PC-9 (cell line): ENCODE measurements around the gene SEMA6A. TPM values are rescaled to one million over a fixed set of nuclear protein-coding genes. Genes with fewer than 3 reads are reported as not detected.

Source experiments
- BruUV-seq: library from RNA; stranded (reverse); fragments of 400-500 nt; replicated peaks from 2 replicates; lab custom pipeline; 2021; lab: Mats Ljungman, UMichigan
- CTCF ChIA-PET: fragments of 300-600 bp; sonication (Branson Sonifier 250); formaldehyde crosslinking; loops from one replicate; lab custom pipeline; 2022; ENCODE audit warnings: antibody characterized with exemption; lab: Charles Lee
- POLR2A ChIA-PET: fragments of 300-600 bp; sonication (Branson Sonifier 250); formaldehyde crosslinking; loops from one replicate; lab custom pipeline; 2022; ENCODE audit warnings: antibody characterized with exemption; ENCODE audit not compliant: unreplicated experiment; lab: Charles Lee
- DNase-seq, 2 experiments: peaks; one replicate each; pipeline versions ENCODE4 v3.0.0 to v3.0.0-alpha.2; 2015 to 2022; ENCODE audit warnings: mixed read lengths in 1 of 2
- H2AFZ ChIP-seq: fragments of 200-600 bp; sonication (generic); 2 replicates; pipeline ENCODE4 v1.8.1; 2017; ENCODE audit warnings: antibody characterized with exemption
- H3F3A ChIP-seq: fragments of 200-600 bp; sonication (generic); 2 replicates; pipeline ENCODE4 v1.8.1; 2017; ENCODE audit warnings: antibody characterized with exemption, mild to moderate bottlenecking, low read depth; ENCODE audit not compliant: insufficient read depth
- H3K27ac ChIP-seq: fragments of 200-600 bp; sonication (generic); 2 replicates; pipeline ENCODE4 v1.6.1; 2016; ENCODE audit warnings: mixed run types
- H3K27me3 ChIP-seq: fragments of 200-600 bp; sonication (generic); 2 replicates; pipeline ENCODE4 v1.6.1; 2016; ENCODE audit warnings: low read depth, mixed run types; ENCODE audit not compliant: insufficient read depth
- H3K36me3 ChIP-seq: fragments of 200-600 bp; sonication (generic); 2 replicates; pipeline ENCODE4 v1.6.1; 2016; ENCODE audit warnings: low read depth, mixed run types
- H3K4me1 ChIP-seq: fragments of 200-600 bp; sonication (generic); replicated peaks from 2 replicates; pipeline ENCODE4 v1.6.1; 2016; ENCODE audit warnings: mixed run types; ENCODE audit not compliant: insufficient read depth
- H3K4me2 ChIP-seq: fragments of 200-600 bp; sonication (generic); 2 replicates; pipeline ENCODE4 v1.6.1; 2017; ENCODE audit warnings: mixed run types
- H3K4me3 ChIP-seq: fragments of 200-600 bp; sonication (generic); 2 replicates; pipeline ENCODE4 v1.6.1; 2016; ENCODE audit warnings: mixed run types
- H3K79me2 ChIP-seq: fragments of 200-600 bp; sonication (generic); 2 replicates; pipeline ENCODE4 v1.6.1; 2017; ENCODE audit warnings: low read depth, mixed run types
- H3K9me2 ChIP-seq: fragments of 200-600 bp; sonication (generic); 2 replicates; pipeline ENCODE4 v1.8.1; 2017; ENCODE audit warnings: mild to moderate bottlenecking; ENCODE audit not compliant: insufficient read depth
- H3K9me3 ChIP-seq: fragments of 200-600 bp; sonication (generic); 2 replicates; pipeline ENCODE4 v1.8.1; 2016; ENCODE audit warnings: low read depth; ENCODE audit not compliant: insufficient read depth
- H4K20me1 ChIP-seq: fragments of 200-600 bp; sonication (generic); 2 replicates; pipeline ENCODE4 v1.8.1; 2017; ENCODE audit not compliant: insufficient read depth
- EZH2 ChIP-seq: fragments of 200-600 bp; sonication (generic); IDR thresholded peaks from 2 replicates; pipeline ENCODE4 v1.8.0; 2017; ENCODE audit warnings: antibody characterized with exemption, low read depth
- intact Hi-C: fragments of 100-400 bp; cut with micrococcal nuclease; formaldehyde crosslinking; loops from one replicate; pipeline ENCODE4 v1.10.0; 2022; ENCODE audit not compliant: unreplicated experiment
- total RNA-seq: library from RNA; stranded (reverse); gene quantifications from 2 replicates; pipeline ENCODE4 v1.2.3, GENCODE V29; 2021
- TF ChIP-seq, protein P1 (sequence below): fragments of 200-600 bp; sonication (generic); conservative IDR thresholded peaks from 2 replicates; pipeline ENCODE4 v1.6.1; 2017; ENCODE audit warnings: mixed run types, antibody characterized with exemption, mild to moderate bottlenecking, moderate library complexity

Gene SEMA6A
- total RNA-seq, 1 experiment from 2014 or later: not detected

DNA sequence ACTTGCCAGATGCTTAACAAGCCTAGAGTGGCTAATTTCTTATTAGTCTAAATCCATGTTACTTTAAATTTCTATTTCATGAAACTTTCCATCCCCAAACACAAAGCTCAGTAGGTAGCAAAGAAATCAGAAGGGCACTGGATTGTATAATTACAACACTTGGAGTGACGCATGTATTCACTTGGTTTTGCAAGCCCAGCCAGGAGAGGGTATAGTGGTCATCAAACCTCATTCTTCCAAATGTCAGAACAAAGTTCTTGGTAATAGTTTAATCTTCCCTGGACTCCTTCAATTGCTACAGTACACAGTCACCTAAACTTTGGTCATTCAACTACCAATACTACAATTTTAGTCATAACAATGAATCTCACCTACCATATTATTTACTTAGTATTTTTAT, 112.1 kb downstream of the SEMA6A start:
- H3K4me2 ChIP-seq: no peak overlapping the region
- no peaks in the 10 kb centered on the region for H3F3A ChIP-seq
- H3K4me1 ChIP-seq: no peaks in the 10 kb centered on the region
- no peaks in the 10 kb centered on the region for H3K9me2 ChIP-seq
- no TSS peak for BruUV-seq
- POLR2A ChIA-PET: no interaction called here
- no peak for DNase-seq
- CTCF ChIA-PET: no interaction called here
- TF ChIP-seq EZH2: no peak
- TF ChIP-seq, protein P1, sequence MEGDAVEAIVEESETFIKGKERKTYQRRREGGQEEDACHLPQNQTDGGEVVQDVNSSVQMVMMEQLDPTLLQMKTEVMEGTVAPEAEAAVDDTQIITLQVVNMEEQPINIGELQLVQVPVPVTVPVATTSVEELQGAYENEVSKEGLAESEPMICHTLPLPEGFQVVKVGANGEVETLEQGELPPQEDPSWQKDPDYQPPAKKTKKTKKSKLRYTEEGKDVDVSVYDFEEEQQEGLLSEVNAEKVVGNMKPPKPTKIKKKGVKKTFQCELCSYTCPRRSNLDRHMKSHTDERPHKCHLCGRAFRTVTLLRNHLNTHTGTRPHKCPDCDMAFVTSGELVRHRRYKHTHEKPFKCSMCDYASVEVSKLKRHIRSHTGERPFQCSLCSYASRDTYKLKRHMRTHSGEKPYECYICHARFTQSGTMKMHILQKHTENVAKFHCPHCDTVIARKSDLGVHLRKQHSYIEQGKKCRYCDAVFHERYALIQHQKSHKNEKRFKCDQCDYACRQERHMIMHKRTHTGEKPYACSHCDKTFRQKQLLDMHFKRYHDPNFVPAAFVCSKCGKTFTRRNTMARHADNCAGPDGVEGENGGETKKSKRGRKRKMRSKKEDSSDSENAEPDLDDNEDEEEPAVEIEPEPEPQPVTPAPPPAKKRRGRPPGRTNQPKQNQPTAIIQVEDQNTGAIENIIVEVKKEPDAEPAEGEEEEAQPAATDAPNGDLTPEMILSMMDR: no peak
- no peaks in the 10 kb centered on the region for H3K79me2 ChIP-seq
- H4K20me1 ChIP-seq: no peaks in the 10 kb centered on the region
- intact Hi-C loops: no loop called here
- peaks cover 24% of the 10 kb centered on the region; the same call in 1 of the 2 replicates for H3K27me3 ChIP-seq
- no peak overlapping the region for H3K27ac ChIP-seq
- H2AFZ ChIP-seq: no peak overlapping the region
- no peaks in the 10 kb centered on the region for H3K36me3 ChIP-seq
- H3K9me3 ChIP-seq: no peaks in the 10 kb centered on the region
- H3K4me3 ChIP-seq: no peak overlapping the region

DNA sequence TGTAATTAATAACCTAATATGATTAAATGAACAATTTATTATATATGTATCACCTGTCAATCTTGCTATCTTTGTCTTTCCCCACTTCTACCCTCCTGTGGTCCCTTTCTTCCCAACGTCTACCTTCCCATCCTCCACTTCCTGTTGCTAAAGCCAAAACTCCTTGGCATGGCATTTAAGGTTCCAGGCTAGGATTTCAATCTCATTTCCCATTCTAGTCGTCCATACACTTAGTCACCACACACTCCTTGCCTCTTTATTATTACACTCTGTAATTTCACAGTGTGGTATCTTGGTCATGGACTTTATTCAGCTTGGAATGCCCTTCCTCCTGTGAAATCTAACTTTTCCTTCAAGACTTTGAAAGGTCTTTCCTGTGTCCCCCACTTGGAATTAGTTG, 115.3 kb downstream of the SEMA6A start:
- no peak for DNase-seq
- no peaks in the 10 kb centered on the region for H3K4me1 ChIP-seq
- no peaks in the 10 kb centered on the region for H4K20me1 ChIP-seq
- ChIA-PET POLR2A (no interaction called here), CTCF (no interaction called here)
- H3K9me3 ChIP-seq: no peaks in the 10 kb centered on the region
- intact Hi-C loops: no loop called here
- H3K27ac ChIP-seq: no peak overlapping the region
- no peaks in the 10 kb centered on the region for H3F3A ChIP-seq
- TF ChIP-seq, protein P1: no peak
- no peak for TF ChIP-seq EZH2
- peaks cover 14% of the 10 kb centered on the region; the same call in 1 of the 2 replicates for H3K27me3 ChIP-seq
- no peaks in the 10 kb centered on the region; the same call in 1 of the 2 replicates for H3K9me2 ChIP-seq
- H2AFZ ChIP-seq: no peak overlapping the region
- no TSS peak for BruUV-seq
- H3K79me2 ChIP-seq: no peaks in the 10 kb centered on the region
- no peak overlapping the region for H3K4me2 ChIP-seq
- no peaks in the 10 kb centered on the region for H3K36me3 ChIP-seq
- H3K4me3 ChIP-seq: no peak overlapping the region

DNA sequence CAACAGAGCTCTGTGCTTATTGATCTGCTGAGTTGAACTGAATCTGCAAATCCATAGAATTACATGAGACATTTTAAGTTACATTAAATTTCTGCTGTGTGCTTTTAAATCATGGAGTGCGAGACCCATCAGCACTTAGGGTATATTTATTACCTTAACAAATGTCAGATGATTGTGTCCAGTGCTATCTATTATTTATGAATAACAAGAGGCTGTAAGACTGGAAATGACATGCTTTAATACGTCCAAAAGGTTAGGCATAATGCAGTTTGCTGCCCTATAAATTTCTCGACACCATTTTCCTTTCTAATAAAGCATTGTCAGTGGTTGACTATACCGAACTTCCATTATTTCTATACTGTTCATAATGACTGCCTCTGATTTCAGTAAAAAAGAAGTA, 117.6 kb downstream of the SEMA6A start:
- Histone ChIP-seq H3K4me3 (no peak overlapping the region), H3K27me3 (peaks cover 30% of the 10 kb centered on the region; the same call in 1 of the 2 replicates), H3K79me2 (no peaks in the 10 kb centered on the region), H3K9me3 (no peaks in the 10 kb centered on the region), H2AFZ (no peak overlapping the region), H3K36me3 (no peaks in the 10 kb centered on the region), H4K20me1 (no peaks in the 10 kb centered on the region), H3F3A (no peaks in the 10 kb centered on the region), H3K4me2 (no peak overlapping the region), H3K9me2 (no peaks in the 10 kb centered on the region; the same call in 1 of the 2 replicates), H3K4me1 (no peaks in the 10 kb centered on the region), H3K27ac (no peak overlapping the region)
- CTCF ChIA-PET: no interaction called here
- intact Hi-C loops: no loop called here
- POLR2A ChIA-PET: no interaction called here
- TF ChIP-seq, protein P1: no peak
- TF ChIP-seq EZH2: no peak
- no peak for DNase-seq
- BruUV-seq: no TSS peak
